OCI-M2 (cell line): Measurements from ENCODE around the gene IKBKE.

Experiments
- DNase-seq: peaks from one replicate; lab custom pipeline; 2025; ENCODE audit not compliant: unreplicated experiment; lab: John Stamatoyannopoulos, UW

Gene IKBKE

GRCh38 chr1:206538901-206539640 is 68.8 kb downstream of the IKBKE start:
- no peak for DNase-seq

GRCh38 chr1:206540044-206540780 is 69.9 kb downstream of the IKBKE start:
- DNase-seq = no peak

DNA sequence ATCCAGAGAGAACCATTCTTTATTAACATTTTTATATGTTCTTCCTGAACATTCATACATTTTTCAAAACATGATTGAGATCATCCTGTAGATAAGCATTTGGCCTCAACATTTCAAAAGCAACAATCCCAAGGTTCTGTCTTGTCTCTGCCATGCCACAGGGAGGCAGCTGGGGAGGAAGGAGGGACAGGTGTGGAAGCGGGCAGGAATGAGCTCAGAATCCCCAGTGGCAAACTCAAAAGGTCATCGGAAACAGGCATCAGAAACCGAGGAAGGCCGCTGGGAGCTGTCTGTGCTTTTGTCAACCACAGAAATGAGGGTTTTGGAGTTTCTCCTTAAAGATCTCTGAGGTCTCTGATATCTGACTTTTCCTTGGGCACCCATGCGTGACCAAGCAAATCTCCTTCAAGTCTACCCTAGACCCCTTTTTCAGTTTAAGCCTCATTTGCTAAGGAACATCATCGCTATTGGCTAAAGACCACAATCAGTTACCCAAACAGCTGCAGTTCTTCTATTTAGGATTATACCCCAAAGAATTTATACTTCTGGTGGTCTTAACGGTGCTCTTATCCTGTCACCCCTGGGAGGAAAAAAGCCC is 71.1 kb downstream of the IKBKE start:
- no peak for DNase-seq

DNA sequence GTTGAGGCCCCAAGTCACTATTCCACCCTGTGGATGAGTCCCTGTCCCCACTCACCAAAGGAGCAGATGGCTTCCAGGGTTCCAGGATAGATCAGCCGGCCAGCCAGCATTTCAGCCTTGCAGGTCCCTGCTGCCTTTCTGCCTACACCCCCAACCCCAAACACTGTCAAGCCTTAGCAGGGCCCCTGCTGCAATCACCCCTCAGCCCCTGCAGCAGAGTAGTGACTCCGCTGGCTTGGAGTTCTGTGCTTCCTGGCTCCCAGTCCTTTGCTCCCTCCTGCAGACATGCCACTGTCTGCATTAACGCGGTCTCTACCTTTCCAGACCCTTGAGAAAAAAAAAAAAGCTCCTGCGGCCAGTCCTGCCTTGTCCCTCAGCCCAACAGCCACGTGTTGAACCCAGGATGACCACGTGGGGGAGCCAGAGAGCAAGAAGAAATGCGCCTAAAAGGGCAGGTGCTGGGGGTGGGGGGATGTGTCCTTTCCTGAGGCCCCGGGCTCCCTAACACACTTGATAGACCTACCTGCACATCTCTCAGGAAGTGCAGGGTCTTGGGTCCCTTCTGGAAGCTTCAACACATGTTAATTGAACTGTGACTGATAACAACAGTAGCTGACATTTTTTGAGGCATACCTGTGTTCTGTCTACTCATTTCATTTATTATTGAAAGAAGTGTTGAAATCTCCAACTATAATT is 74.4 kb downstream of the IKBKE start:
- DNase-seq = no peak

DNA sequence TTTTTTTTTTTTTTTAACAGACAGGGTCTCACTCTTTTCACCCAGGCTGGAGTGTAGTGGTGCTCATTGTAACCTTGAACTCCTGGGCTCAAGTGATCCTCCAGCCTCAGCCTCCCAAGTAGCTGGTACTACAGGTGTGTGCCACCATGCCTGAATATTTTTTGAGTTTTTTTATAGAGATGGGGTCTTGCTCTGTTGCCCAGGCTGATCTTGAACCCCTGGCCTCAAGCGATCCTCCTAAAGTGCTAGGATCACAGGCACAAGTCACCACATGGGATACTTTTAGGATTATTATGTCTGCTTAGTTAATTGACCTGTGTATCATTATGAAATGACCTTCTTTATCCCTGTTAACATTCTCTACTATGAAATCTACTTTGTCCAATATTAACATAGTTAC is 75.1 kb downstream of the IKBKE start:
- no peak for DNase-seq
